Thyroid gland (tissue), 4 donors: Measurements from ENCODE around the gene GNG4.

Experiments used
- POLR2A ChIP-seq, 2 donors: fragments of 450-650 bp; IDR thresholded peaks; one replicate each; pipeline ENCODE4 v1.6.1; 2017; ENCODE audit warnings: antibody characterized with exemption in 2 of 2, mild to moderate bottlenecking in 2 of 2, moderate library complexity in 1 of 2
- TF ChIP-seq, protein P1 (sequence below), 6 experiments: fragments of 200-600 bp in 3 of 6; fragments of 450-650 bp in 3 of 6; sonication (generic) in 3 of 6; IDR thresholded peaks; one replicate each; pipeline ENCODE4 v1.5.1; 2016 to 2019; ENCODE audit warnings: antibody characterized with exemption in 6 of 6, mild to moderate bottlenecking in 2 of 6, inconsistent platforms in 1 of 6, moderate library complexity in 1 of 6

DNA sequence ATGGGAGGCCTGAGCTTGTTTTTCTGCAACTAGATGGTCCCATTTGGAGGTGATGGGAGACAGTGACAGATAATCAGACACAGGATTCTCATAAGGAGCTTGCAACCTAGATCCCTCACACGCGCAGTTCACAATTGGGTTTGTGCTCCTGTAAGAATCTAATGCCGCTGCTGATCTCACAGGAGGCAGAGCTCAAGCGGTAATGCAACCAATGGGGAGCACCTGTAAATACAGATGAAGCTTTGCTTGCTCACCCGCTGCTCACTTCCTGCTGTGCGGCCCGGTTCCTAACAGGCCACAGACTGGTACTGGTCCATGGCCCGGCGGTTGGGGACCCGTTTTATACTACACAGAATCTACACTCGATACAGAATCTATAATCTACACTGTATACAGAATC lies 92.8 kb downstream of the GNG4 start:
- TF ChIP-seq, protein P1, sequence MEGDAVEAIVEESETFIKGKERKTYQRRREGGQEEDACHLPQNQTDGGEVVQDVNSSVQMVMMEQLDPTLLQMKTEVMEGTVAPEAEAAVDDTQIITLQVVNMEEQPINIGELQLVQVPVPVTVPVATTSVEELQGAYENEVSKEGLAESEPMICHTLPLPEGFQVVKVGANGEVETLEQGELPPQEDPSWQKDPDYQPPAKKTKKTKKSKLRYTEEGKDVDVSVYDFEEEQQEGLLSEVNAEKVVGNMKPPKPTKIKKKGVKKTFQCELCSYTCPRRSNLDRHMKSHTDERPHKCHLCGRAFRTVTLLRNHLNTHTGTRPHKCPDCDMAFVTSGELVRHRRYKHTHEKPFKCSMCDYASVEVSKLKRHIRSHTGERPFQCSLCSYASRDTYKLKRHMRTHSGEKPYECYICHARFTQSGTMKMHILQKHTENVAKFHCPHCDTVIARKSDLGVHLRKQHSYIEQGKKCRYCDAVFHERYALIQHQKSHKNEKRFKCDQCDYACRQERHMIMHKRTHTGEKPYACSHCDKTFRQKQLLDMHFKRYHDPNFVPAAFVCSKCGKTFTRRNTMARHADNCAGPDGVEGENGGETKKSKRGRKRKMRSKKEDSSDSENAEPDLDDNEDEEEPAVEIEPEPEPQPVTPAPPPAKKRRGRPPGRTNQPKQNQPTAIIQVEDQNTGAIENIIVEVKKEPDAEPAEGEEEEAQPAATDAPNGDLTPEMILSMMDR (IDR thresholded peaks at IDR 0.05), result no peak
- no peak for TF ChIP-seq POLR2A (IDR thresholded peaks at IDR 0.05)
